Retinal pigment epithelial cell (primary cell): ENCODE measurements around the gene PLIN1.

ENCODE experiments used
- DNase-seq: peaks from one replicate; pipeline ENCODE4 v3.0.0-alpha.2; 2010; ENCODE audit warnings: low read depth
- H3K4me3 ChIP-seq: 2 replicates; pipeline ENCODE4 v1.5.1; 2011; ENCODE audit warnings: mild to moderate bottlenecking, low read length, control low read depth, moderate library complexity
- TF ChIP-seq, protein P1 (sequence below): conservative IDR thresholded peaks from 2 replicates; pipeline ENCODE4 v1.5.1; 2011; ENCODE audit warnings: low read depth, low read length, control low read depth, inconsistent platforms

The PLIN1 gene

DNA sequence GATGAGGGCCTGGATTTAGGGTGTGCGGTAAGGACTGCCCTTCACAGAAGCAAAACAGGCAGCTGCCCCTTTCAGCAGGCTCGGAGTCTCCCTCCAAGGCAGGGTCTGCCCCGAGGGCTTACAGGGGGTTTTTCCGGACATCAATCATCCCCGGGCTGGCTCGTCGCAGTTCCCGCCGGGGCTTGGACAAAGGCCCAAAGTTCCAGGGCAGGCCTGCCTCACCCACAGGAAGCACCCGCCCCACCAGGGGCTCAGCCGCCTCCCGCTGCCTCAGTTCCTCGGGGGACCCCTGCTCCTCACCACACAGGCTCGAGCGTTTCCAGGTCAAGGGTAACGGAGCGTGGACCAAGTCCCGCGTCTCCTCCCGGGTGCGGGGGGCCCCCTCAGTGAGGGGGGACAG lies 50.9 kb downstream of the PLIN1 start:
- TF ChIP-seq, protein P1, sequence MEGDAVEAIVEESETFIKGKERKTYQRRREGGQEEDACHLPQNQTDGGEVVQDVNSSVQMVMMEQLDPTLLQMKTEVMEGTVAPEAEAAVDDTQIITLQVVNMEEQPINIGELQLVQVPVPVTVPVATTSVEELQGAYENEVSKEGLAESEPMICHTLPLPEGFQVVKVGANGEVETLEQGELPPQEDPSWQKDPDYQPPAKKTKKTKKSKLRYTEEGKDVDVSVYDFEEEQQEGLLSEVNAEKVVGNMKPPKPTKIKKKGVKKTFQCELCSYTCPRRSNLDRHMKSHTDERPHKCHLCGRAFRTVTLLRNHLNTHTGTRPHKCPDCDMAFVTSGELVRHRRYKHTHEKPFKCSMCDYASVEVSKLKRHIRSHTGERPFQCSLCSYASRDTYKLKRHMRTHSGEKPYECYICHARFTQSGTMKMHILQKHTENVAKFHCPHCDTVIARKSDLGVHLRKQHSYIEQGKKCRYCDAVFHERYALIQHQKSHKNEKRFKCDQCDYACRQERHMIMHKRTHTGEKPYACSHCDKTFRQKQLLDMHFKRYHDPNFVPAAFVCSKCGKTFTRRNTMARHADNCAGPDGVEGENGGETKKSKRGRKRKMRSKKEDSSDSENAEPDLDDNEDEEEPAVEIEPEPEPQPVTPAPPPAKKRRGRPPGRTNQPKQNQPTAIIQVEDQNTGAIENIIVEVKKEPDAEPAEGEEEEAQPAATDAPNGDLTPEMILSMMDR: no peak
- H3K4me3 ChIP-seq: no peak overlapping the region
- DNase-seq: no peak

- no peak overlapping the region for H3K4me3 ChIP-seq
- TF ChIP-seq, protein P1: no peak
- no peak for DNase-seq
These were observed 51.8 kb downstream of the PLIN1 start for GRCh38 chr15:89627256-89627970.

DNA sequence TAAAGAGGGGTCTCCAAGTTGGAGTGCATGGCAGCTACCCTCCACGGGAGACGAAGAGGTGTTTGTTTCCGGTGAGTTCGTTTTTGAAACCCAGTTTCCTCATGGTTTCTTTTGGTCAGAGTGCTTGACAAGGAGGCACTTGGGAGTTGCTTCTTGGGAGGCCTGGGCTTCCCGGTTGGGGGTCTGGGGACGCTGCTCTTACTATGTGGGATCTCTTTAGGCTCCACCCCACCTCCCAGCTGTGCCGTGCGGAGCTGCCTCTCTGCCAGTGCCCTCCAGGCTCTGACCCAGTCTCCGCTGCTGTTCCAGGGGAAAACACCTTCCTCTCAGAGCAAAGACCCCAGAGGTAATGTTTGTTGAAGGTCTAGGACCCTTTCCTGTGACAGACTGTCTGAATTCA lies 53.5 kb downstream of the PLIN1 start:
- no peak overlapping the region for H3K4me3 ChIP-seq
- TF ChIP-seq, protein P1: no peak
- DNase-seq: no peak

GRCh38 chr15:89623165-89623564 lies 56.0 kb downstream of the PLIN1 start:
- no peak overlapping the region for H3K4me3 ChIP-seq
- no peak for DNase-seq
- TF ChIP-seq, protein P1: no peak

DNA sequence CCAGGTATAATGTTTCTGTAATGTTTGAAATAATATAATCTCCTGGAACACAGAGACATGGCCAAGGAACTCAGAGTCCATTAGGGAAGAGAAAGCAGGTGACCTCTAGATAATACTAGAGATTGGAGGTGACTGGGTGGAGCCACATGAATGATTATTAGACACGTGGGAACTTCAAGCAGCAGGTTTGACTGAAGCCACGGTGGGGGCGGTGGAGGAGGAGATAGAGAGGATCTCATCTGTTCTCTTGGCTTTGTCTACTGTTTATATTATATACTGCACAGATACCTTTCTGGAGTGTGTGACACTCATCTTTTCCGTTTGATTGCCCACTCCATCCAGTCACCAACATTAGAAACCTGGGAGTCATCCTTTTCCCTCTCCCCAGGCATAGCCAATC lies 57.6 kb downstream of the PLIN1 start:
- DNase-seq: no peak
- TF ChIP-seq, protein P1: no peak
- no peak overlapping the region for H3K4me3 ChIP-seq

DNA sequence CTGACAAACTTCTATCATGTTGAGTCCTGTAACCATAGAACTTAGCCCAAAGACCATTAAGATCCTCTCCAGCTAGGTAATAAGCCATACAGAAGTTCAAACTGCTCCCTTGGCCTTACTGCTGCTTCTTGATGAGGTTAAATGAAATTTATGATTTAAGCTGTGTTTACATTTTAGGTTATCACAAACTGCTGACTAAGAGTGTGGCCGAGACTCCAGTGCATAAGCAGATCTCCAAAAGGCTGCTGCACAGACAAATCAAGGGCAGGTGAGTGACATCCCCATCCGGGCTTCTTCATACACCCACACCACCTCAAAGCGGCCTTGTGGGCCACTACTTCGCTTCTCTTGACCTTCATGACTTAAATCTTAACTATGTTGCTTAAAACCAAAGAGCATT lies 62.9 kb downstream of the PLIN1 start:
- TF ChIP-seq, protein P1: no peak
- DNase-seq: no peak
- H3K4me3 ChIP-seq: no peak overlapping the region

GRCh38 chr15:89615135-89615534 lies 64.0 kb downstream of the PLIN1 start:
- no peak overlapping the region for H3K4me3 ChIP-seq
- TF ChIP-seq, protein P1: no peak
- no peak for DNase-seq
